Ishikawa (cell line): ENCODE data around the gene CES2.

Experiments
- CREB1 ChIP-seq: IDR thresholded peaks from 2 replicates; pipeline ENCODE4 v1.6.1; 2012; ENCODE audit warnings: low read depth
- EP300 ChIP-seq: IDR thresholded peaks from 2 replicates; pipeline ENCODE4 v1.6.1; 2012; ENCODE audit warnings: borderline replicate concordance

DNA sequence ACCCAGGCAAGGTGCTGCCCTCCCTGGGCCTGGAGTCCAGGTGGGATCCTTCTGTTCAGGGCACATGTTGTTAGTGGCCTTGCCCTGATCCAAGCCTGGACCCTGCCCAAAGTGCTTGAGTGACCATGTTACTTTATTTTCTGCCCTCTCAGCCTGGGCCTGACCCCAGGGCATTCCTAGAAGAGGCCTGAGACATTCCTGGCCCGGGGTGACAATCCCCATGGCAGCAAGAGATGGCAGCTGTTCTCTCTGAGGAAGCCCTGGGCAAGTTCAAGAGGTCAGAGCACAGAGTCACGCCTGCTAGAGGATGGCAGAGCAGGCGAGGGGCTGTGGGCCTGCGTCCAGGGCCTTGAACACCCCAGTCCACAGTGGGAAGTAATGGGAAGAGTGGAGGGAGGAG, 21.6 kb upstream of the CES2 start:
- TF ChIP-seq CREB1 (no peak), EP300 (no peak)
